K562 (cell line): ENCODE results near the gene MYLK4. TPM values are rescaled to one million over a fixed set of nuclear protein-coding genes. Genes with fewer than 3 reads are reported as not detected.
A peak's percentile ranks its signal among the peaks of the same experiment; 100 is the strongest.

Experiments used
- ATAC-seq: fragments of 200-7000 bp; cut with Tn5 transposase; 3 replicates; pipeline ENCODE4 v1.9.1; 2020; ENCODE audit warnings: moderate library complexity
- BruUV-seq: library from RNA; stranded (reverse); fragments of 400-500 nt; replicated peaks from 2 replicates; lab custom pipeline; 2021; lab: Mats Ljungman, UMichigan
- CTCF ChIA-PET: fragments of 300-600 bp; formaldehyde crosslinking; extraction: SDS; loops from one replicate; lab custom pipeline; 2021; ENCODE audit warnings: low intra/inter-chr PET ratio; lab: Yijun Ruan, JAX
- POLR2A ChIA-PET: fragments of 300-600, 350-650 bp; sonication (Branson Sonifier 250); formaldehyde crosslinking; extraction: SDS; loops from one replicate; lab custom pipeline; 2021; ENCODE audit warnings: antibody characterized with exemption, inconsistent platforms; lab: Yijun Ruan, JAX
- DNase-seq, 4 experiments: peaks; one replicate each; pipeline versions ENCODE4 v3.0.0 to v3.0.0-alpha.2; 2011 to 2018; ENCODE audit warnings: low spot score in 3 of 4, mixed read lengths in 3 of 4; ENCODE audit errors: extremely low read depth in 1 of 4
- FAIRE-seq: peaks from 2 replicates; lab custom pipeline; 2011; peaks lifted over from hg19 to GRCh38; lab: Jason Lieb, UNC
- H2AFZ ChIP-seq: 2 replicates; pipeline ENCODE4 v1.6.0; 2011; ENCODE audit warnings: low read depth, low read length, control low read depth, inconsistent platforms
- H3K27ac ChIP-seq: fragments of 200-600 bp; 3 replicates; pipeline ENCODE4 v1.8.0; 2011; ENCODE audit warnings: low read depth, mild to moderate bottlenecking, control low read depth, inconsistent platforms, low read length, moderate library complexity, mixed read lengths; ENCODE audit errors: extremely low read depth
- H3K27me3 ChIP-seq, 2 experiments: fragments of 300-600 bp in 1 of 2; 2 replicates in 1 of 2; 3 replicates in 1 of 2; pipeline versions ENCODE4 v1.6.0 to v1.8.0; 2011; ENCODE audit warnings: inconsistent platforms in 2 of 2, low read length in 2 of 2, mild to moderate bottlenecking in 1 of 2, mixed read lengths in 1 of 2, moderate library complexity in 1 of 2; ENCODE audit not compliant: control insufficient read depth in 2 of 2, insufficient read depth in 2 of 2
- H3K36me3 ChIP-seq: fragments of 300-600 bp; 3 replicates; pipeline ENCODE4 v1.8.0; 2011; ENCODE audit warnings: mild to moderate bottlenecking, low read length, inconsistent platforms; ENCODE audit not compliant: control insufficient read depth, insufficient read depth
- H3K4me1 ChIP-seq, 2 experiments: fragments of 200-600 bp in 1 of 2; replicated peaks in 1 of 2; 2 replicates in 1 of 2; 3 replicates in 1 of 2; pipeline versions ENCODE4 v1.5.1 to v1.8.0; 2011; ENCODE audit warnings: inconsistent platforms in 2 of 2, low read length in 2 of 2, mild to moderate bottlenecking in 1 of 2, mixed read lengths in 1 of 2, moderate library complexity in 1 of 2; ENCODE audit not compliant: control insufficient read depth in 2 of 2, insufficient read depth in 2 of 2
- H3K4me2 ChIP-seq: 2 replicates; pipeline ENCODE4 v1.6.1; 2011; ENCODE audit warnings: low read length, control low read depth, inconsistent platforms, mixed read lengths; ENCODE audit not compliant: insufficient read depth
- H3K4me3 ChIP-seq: fragments of 200-600 bp; sonication (generic), shearing (Covaris generic); 2 replicates; pipeline ENCODE4 v1.5.1; 2016; ENCODE audit warnings: control low read depth, inconsistent platforms
- H3K79me2 ChIP-seq: fragments of 200-600 bp; 3 replicates; pipeline ENCODE4 v1.8.0; 2011; ENCODE audit warnings: low read length, inconsistent platforms; ENCODE audit not compliant: control insufficient read depth, insufficient read depth
- H3K9ac ChIP-seq, 2 experiments: 2 replicates each; pipeline versions ENCODE4 v1.6.0 to v1.6.1; 2011; ENCODE audit warnings: low read depth in 2 of 2, low read length in 2 of 2, control low read depth in 1 of 2, inconsistent platforms in 1 of 2, mild to moderate bottlenecking in 1 of 2, mixed read lengths in 1 of 2; ENCODE audit not compliant: insufficient read depth in 1 of 2
- H3K9me1 ChIP-seq: one replicate; pipeline ENCODE4 v1.6.0; 2011; ENCODE audit warnings: inconsistent platforms, mild to moderate bottlenecking, low read length, moderate library complexity; ENCODE audit not compliant: control insufficient read depth, insufficient read depth
- H3K9me3 ChIP-seq: replicated peaks from 2 replicates; pipeline ENCODE4 v1.5.1; 2011; ENCODE audit warnings: low read depth, low read length, inconsistent platforms; ENCODE audit not compliant: control insufficient read depth, insufficient read depth
- H4K20me1 ChIP-seq: replicated peaks from 2 replicates; pipeline ENCODE4 v1.6.1; 2011; ENCODE audit warnings: low read length, inconsistent platforms, mixed read lengths; ENCODE audit not compliant: control insufficient read depth, insufficient read depth
- HEY1 ChIP-seq: fragments of 250-450 bp; sonication (Bioruptor Pico); IDR thresholded peaks from 2 replicates; pipeline ENCODE4 v1.5.0; 2020; ENCODE audit warnings: mild to moderate bottlenecking, moderate library complexity, borderline replicate concordance
- L3MBTL2 ChIP-seq: fragments of 450-650 bp; IDR thresholded peaks from 2 replicates; pipeline ENCODE4 v1.6.1; 2016; ENCODE audit warnings: mild to moderate bottlenecking, moderate library complexity
- MGA ChIP-seq: fragments of 450-650 bp; IDR thresholded peaks from 2 replicates; pipeline ENCODE4 v1.6.1; 2016; ENCODE audit warnings: mild to moderate bottlenecking, moderate library complexity
- POU5F1 ChIP-seq: fragments of 150-350 bp; IDR thresholded peaks from 2 replicates; pipeline ENCODE4 v1.6.1; 2014; ENCODE audit warnings: borderline replicate concordance, low read length, low read depth, mild to moderate bottlenecking; ENCODE audit not compliant: partially characterized antibody
- PURB ChIP-seq: sonication (generic); formaldehyde crosslinking; IDR thresholded peaks from 2 replicates; pipeline ENCODE4 v1.9.0; 2021; ENCODE audit warnings: low read depth, mild to moderate bottlenecking, missing genetic modification reagents
- ZFP30 ChIP-seq: fragments of 250-450 bp; sonication (Bioruptor Pico); IDR thresholded peaks from 2 replicates; pipeline ENCODE4 v1.8.0; 2022; ENCODE audit warnings: moderate library complexity, mild to moderate bottlenecking, inconsistent platforms, borderline replicate concordance
- ZNF347 ChIP-seq: fragments of 450-650 bp; formaldehyde crosslinking; IDR thresholded peaks from 2 replicates; pipeline ENCODE4 v1.4.0; 2020; ENCODE audit warnings: low read depth, mild to moderate bottlenecking, moderate library complexity
- ZNF696 ChIP-seq: fragments of 250-450 bp; sonication (Bioruptor Pico); conservative IDR thresholded peaks from 2 replicates; pipeline ENCODE4 v1.4.0; 2020; ENCODE audit warnings: mild to moderate bottlenecking, moderate library complexity
- WGBS: fragments of 100-300 bp; shearing (Covaris generic); methylation state at CpG from one replicate; pipeline ENCODE4 v1.1.6; 2016; ENCODE audit warnings: low coverage, mixed read lengths; ENCODE audit not compliant: insufficient coverage; ENCODE audit errors: missing lambda C conversion rate; 5-methylcytosine and 5-hydroxymethylcytosine counted together
- in situ Hi-C: fragments of 300-500 bp; cut with MboI; formaldehyde crosslinking; loops from 4 replicates; pipeline ENCODE4 v1.15.0; 2018; ENCODE audit warnings: inconsistent platforms, mixed read lengths
- intact Hi-C: fragments of 100-400 bp; cut with micrococcal nuclease; formaldehyde crosslinking; loops from 2 replicates; pipeline ENCODE4 v1.14.2; 2022
- polyA plus RNA-seq, 8 experiments: library from polyadenylated mRNA; depleted of rRNA in 4 of 8; stranded (reverse) in 5 of 8; unstranded in 3 of 8; fragments of >200 nt; fragmentation: Nextera tagmentation in 2 of 8; fragmentation: Illumina TruSeq in 1 of 8; extraction: Ambion mirVana in 2 of 8; extraction: Trizol in 1 of 8; gene quantifications; 2 replicates each; pipeline versions ENCODE4 v1.2.1 to v1.2.3, GENCODE V29; 2011 to 2014; ENCODE audit warnings: inconsistent platforms in 1 of 8, missing spikeins in 1 of 8
- total RNA-seq, 7 experiments: library from RNA; depleted of rRNA in 6 of 7; stranded (reverse); fragments of >200 nt in 6 of 7; fragmentation: Illumina TruSeq in 2 of 7; extraction: Trizol in 2 of 7; gene quantifications; 2 replicates each; pipeline versions ENCODE4 v1.2.1 to v1.2.3, GENCODE V29; 2011 to 2021; ENCODE audit warnings: low replicate concordance in 1 of 7

MYLK4 gene
- total and polyA plus RNA-seq, 9 of the 15 experiments (the other 6 are each of a cell fraction or from before 2014, with no cell fraction given): 0.01 to 0.15 (median 0.06) TPM

- 67% methylated on average over 10 of the region's 10 CpGs for WGBS
- FAIRE-seq: no peak
- TF ChIP-seq L3MBTL2 (peak; percentile 38; the same call in 1 of the 2 replicates), ZFP30 (no peak), PURB (CRISPR knock-in tag) (no peak), POU5F1 (no peak), HEY1 (no peak), MGA (peak; percentile 70), ZNF347 (CRISPR knock-in tag) (no peak), ZNF696 (no peak)
- TF ChIP-seq, all 486 proteins: peak for 2
- Histone ChIP-seq H4K20me1 (no peaks in the 10 kb centered on the region), H3K4me1 (peaks cover 9 to 47% of the 10 kb centered on the region in 2 experiments; a peak in 4 of 5 replicates), H3K9ac (peak overlapping the region in 1 of 2 experiments; percentile 53; a peak in 1 of 4 replicates), H3K36me3 (no peaks in the 10 kb centered on the region), H3K9me3 (no peaks in the 10 kb centered on the region), H3K27ac (no peak overlapping the region), H3K27me3 (no peaks in the 10 kb centered on the region), H2AFZ (peak overlapping the region; percentile 40; the same call in 1 of the 2 replicates), H3K79me2 (no peaks in the 10 kb centered on the region), H3K9me1 (peaks cover 3% of the 10 kb centered on the region), H3K4me2 (no peak overlapping the region), H3K4me3 (no peak overlapping the region)
- ChIA-PET CTCF (no interaction called here), POLR2A (no interaction called here)
- ATAC-seq: no peak
- in situ Hi-C loops (no loop called here), intact Hi-C loops (loop anchor here (10.0 kb wide), 1 partner anchor 995 kb away; no protein-coding TSS in a partner anchor)
- DNase-seq: no peak
- no TSS peak for BruUV-seq
Measured at GRCh38 chr6:2729921-2730320, 20.8 kb downstream of the MYLK4 start.
